ENCODE results near the gene MTG2.

MTG2 gene

GRCh38 chr20:62203378-62204030 is 20.7 kb downstream of the MTG2 start:
- DNase-seq (ENCODE audit: low spot score) = no peak

DNA sequence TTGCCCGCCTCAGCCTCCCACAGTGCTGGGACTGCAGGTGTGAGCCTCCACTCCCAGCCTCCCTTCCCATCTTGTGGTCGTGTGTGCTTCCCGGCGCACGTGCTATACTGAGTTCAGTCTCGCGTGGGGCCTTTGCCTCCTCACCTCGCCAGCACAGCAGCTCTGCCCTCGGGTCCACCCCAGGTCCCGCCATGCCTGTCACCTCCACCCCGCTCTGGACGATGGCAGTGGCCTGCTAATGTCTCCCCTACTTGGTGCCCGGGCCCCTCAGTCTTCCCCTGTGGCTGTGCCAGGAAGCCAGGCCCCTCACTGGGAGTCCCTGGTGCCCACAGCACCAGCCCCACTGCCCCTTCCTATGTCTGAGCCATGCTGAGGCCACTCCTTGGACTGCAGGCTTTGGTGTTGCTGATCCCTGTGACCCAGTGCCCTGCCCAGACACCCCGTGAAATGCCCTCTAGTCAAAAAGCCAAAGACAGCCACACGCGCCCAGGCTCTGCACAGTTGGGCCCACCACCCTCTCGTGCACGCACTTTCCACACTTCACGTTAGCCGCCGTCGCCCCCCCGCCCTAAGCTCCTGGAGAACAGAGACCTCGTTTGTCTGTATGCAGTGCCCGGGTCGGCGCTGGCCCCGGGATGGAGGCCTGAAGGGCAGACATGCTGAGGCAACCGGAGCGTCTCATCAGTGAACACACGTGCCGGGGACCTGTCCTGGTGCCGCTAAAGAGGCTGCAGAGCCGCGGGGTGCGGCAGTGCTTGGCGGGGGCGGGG is 23.0 kb downstream of the MTG2 start:
- no peak for DNase-seq (ENCODE audit: low spot score)

DNA sequence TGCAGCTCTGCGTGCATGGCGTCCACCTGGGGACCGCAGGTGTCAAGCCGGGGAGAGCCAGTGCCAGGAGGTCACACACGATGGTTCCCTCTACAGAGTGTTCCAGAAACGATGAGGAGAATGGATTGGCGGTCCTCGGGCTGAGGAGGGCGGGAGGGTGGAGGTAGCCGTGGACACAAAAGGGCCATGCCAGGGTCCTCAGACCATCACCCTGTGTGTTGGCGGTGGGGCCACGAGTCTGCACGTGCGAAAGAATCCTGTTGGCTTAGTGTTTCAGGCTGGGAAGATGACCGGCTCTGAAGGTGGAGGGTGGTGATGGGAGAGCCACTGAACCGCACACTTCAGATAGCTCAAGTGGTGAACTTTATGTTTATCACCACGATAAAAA is 23.6 kb downstream of the MTG2 start:
- DNase-seq (ENCODE audit: low spot score) = no peak

DNA sequence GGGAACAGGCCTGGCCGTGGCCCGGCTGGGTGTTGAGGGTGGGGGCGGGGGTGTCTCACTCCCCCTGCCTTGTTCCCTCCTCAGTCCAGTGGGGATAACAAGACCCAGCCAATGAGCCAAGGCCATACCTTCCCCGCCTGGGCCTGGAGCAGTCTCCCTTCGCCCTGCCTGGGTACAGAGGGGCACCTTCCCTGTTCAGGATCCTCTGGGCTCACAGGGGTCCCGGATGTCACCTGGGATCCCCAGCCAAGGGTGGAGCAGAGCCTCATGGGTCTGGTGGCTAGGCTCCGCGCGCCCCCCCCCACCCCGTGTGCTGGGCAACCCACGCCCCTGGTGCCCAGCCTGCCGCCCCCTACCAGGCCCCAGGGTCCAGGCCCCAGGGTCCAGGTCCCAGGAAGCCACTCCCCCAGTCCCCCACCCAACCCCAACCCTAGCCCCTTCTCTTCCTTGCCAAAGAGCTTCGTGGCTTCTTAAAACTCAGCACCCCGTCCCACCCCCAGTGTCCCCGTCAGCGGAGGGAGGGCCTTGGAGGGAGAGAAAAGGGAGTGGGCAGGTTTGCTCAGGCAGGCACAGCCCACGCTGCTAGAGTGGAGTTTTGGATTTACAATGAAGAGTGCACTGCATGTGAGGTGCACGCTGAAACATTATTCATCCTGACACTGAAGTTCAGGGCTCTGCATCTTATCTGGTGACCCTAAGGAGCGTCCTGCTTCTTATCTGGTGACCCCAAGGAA is 25.4 kb downstream of the MTG2 start:
- no peak for DNase-seq (ENCODE audit: low spot score)

DNA sequence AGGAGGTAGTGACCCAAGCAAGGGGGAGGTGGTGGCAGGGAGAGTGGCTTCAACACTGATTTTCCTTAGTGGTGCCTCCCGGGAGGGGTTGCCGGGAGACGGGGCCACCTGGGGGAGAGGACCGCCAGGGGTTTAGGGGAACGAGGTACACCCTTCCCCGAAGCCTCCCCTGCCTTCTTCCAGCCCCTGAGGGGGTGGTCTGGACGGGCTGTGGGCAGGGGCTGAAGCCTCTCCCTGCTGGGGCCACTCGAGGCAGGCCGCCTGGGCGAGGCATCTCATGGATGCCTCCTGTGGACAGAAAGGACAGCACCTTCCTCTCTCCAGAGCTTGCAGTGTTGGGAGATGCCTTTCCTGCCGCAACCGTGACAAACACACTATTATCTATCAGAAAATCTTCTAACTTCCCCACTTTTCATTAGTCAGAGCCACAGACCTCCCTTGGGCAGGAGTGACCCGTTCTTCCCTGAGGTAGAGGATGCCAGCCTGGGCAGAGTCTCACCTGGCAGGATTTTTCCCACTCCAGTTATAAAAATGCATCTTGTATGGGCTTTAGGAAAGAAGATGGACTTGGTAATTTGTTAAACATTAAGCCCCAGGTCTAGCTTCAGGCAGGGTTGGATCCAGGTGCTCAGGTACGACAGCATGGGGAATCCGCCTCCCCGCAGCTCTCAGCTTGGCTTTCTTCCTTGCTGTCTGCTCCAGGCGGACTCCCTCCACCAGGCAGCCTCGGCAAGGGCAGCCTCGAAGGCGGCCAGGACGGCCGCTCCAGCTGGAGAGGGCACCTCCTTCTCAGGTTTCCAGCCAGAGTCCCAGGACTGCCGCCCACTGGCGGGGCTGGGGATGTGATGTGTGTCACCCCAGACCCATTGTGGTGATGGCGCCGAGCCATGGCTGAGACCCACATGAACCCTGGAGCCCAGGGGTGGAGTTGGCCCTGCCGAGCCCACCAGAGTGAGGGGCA is 26.2 kb downstream of the MTG2 start:
- DNase-seq (ENCODE audit: low spot score) = peak; percentile 47

DNA sequence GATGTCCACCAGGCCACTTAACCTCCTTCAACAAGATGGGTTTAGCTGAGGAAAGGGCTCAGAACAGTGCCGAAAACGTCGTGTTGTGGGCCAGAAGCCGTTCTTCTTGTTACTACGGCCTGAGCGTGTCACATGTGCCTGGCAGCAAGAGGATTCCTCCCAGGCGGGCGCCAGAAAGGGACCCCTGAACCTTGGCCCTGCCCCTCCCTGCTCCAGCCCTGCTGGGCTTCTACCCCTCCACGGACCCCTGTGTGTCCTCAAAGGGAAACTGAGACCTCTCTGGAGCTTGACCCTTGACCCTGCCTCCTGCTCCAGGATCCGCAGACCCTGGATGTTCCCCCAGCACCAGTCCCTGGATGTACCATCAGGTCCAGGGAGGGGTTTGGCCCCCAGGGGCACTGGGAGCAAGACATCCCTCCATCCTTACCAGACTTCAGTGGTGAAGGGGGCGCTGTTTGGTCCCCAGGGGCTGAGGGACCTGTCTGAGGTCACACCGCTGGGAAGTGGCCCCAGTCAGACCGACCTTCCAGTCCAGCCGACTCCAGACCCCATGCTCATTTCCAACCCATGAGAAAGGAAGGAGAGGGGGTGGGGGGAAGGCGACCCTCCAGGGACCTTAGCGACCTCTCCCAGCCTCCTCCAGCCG is 27.1 kb downstream of the MTG2 start:
- no peak for DNase-seq (ENCODE audit: low spot score)

GRCh38 chr20:62210496-62210855 is 27.6 kb downstream of the MTG2 start:
- DNase-seq (ENCODE audit: low spot score) = no peak

GRCh38 chr20:62211216-62211615 is 28.4 kb downstream of the MTG2 start:
- DNase-seq (ENCODE audit: low spot score) = no peak

DNA sequence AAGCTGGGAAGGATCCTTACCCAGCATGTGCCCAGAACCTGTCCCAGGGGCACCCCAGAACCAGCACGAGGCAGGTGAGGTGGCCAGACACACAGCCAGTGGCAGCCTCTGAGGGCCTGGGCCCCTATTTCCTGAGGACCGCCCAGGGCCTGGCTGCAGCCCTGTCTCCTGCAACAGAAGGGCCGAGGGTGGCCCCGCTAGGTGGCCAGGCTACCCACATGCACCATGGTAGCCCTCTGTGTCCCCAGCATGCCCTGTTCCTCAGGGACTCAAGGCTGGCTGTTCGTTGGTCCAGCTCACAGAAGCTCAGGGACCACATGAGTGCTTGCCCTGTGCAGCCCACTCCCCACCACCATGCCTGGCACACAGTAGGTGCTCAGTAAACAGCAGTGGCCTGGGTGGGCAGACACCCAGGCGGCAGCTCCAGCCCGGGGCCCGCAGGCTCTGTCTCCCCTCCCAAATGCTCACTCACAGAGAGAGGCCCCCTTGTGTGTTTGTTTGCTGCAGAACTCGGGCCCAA is 29.0 kb downstream of the MTG2 start:
- DNase-seq (ENCODE audit: low spot score) = no peak

DNA sequence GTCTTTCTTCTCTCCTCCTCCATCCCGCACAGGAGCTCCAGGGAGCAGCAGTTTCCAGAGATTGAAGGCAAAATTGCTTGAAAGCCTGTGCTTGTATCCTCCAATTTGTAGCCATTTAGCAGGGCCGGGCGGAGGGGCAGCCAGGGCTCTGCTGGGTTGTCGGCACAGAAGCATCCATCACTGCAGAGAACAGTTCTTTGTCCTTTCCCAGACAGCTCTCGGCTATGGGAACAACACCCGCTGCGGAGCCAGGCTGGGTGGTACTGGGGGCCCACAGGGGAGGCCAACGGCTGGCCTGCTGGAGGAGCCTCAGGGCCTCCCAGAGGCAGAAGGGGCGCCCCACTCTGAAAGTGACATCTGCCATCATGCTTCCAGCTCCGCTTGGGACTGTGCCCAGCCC is 29.5 kb downstream of the MTG2 start:
- DNase-seq (ENCODE audit: low spot score) = no peak

DNA sequence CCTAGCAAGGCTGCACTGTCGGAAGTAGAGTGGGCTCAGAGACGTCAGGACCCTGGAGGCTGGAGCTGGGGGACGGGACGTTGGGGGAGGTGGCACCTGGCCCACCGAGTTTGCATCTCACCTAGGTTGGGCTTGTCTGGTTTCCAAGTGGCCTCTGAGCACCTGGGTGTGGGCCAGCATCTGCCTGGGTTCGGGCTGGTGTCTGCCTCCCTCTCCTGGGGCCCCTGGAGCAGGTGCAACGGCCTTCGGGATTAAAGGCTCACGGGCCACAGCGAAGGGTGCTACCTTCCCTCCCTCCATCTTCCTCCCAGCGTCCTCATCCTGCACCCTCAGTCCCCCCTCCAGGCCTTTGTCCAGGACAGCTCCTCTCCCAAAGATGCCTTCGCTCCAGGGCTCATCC is 31.2 kb downstream of the MTG2 start:
- no peak for DNase-seq (ENCODE audit: low spot score)

- no peak for DNase-seq (ENCODE audit: low spot score)
Measured at GRCh38 chr20:62215020-62215990, 32.5 kb downstream of the MTG2 start.

DNA sequence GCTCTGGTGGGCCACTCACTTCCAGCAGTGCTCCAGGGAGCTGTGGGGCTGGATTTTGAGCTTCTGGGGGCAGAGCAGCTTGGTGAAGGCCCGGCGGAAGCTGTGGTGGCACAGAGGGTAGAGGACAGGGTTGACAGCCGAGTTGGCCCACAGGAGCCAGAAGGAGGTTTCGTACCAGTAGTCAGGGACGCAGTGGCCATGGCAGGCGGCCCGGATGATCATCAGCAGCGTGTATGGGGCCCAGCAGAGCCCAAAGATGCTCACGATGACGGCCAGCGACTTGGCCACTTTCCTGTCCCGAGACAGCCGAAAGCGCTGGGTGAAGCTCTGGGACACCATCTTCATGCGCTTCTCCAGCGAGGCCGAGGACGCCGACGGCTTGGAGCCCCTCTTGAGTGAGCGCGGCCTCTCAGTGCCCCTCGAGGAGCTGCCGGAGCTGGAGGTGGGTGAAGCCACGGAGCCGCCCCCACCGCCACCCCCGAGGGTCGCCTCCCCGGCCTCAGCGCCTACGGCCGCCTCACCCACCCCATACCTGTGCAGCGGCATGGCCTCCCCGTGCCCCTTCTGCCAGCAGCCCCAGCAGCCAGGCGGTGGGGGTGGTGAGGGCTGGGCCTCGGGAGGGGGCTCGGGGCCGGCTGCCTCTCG is 33.3 kb downstream of the MTG2 start:
- no peak for DNase-seq (ENCODE audit: low spot score)

GRCh38 chr20:62216636-62217566 is 34.1 kb downstream of the MTG2 start:
- no peak for DNase-seq (ENCODE audit: low spot score)

GRCh38 chr20:62217913-62218773 is 35.3 kb downstream of the MTG2 start:
- no peak for DNase-seq (ENCODE audit: low spot score)

DNA sequence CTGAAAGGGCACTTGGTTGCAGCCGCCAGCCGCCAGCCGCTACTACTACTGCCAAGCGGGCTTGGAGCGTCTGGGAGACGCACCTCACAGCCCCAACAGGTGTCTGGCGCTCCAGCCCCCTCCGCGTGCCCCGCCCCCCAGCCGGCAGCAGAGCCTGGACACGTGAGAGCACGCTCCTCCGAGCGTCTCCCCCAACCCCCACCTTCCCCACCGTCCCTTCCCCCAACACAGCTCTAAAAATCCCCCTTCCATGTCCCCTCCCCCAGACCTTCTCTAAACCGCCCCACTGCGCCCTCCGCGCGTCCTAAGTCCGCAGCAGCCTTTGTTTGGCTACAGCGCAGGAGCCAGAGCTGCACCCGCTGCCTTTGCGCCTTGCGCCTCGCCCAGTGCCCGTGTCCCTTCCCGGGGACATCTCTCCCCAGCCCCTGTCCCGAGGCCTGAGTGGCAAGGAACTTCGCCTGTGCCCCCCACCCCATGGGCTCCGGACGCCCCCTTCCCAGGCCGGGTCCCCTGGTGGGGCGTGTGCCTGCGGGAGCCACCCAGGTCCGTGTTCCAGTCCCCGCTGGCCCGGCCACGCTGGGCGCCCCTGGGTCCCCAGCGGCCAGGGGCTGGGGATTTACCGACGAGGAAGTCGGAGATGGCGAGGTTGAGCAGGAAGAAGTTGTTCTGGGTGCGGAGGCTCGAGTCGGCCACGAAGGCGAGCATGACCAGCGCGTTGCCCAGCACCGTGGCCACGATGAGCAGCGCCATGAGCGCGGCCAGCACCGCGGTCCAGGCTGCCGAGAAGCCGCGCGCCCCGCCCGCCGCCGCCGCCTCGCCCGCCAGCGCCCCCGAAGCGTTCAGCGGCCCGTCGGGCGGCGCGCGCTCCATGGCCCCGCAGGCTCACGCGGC is 36.5 kb downstream of the MTG2 start:
- no peak for DNase-seq (ENCODE audit: low spot score)
